Activated naive CD8-positive, alpha-beta T cell treated with anti-CD3 and anti-CD28 coated beads, Interleukin-2, amount 10 ng/mL, durations not matched to agents 7 days and 5 days (primary cell): ENCODE results near the gene TMEM219. TPM values are rescaled to one million over a fixed set of nuclear protein-coding genes. Genes with fewer than 3 reads are reported as not detected.

ENCODE experiments used
- ATAC-seq: fragments of 150-1000 bp; cut with Tn5 transposase; one replicate; pipeline ENCODE4 v1.10.0; 2021; ENCODE audit warnings: low read depth, moderate library complexity
- POLR2A ChIA-PET: fragments of 350-600 bp; sonication (Branson Sonifier 250); formaldehyde crosslinking; loops from one replicate; lab custom pipeline; 2021; ENCODE audit warnings: antibody characterized with exemption; lab: Charles Lee
- DNase-seq: peaks from one replicate; pipeline ENCODE4 v3.0.0; 2021
- H3K27ac Mint-ChIP-seq: one replicate; pipeline ENCODE4 v1.8.0; 2022; ENCODE audit warnings: mild to moderate bottlenecking, mixed read lengths
- H3K27me3 Mint-ChIP-seq: one replicate; pipeline ENCODE4 v1.8.0; 2022; ENCODE audit warnings: mild to moderate bottlenecking, moderate library complexity, mixed read lengths
- H3K36me3 Mint-ChIP-seq: one replicate; pipeline ENCODE4 v1.8.0; 2021; ENCODE audit warnings: mild to moderate bottlenecking, mixed read lengths
- H3K4me1 Mint-ChIP-seq: one replicate; pipeline ENCODE4 v1.8.0; 2021; ENCODE audit warnings: mixed read lengths
- H3K4me3 Mint-ChIP-seq: one replicate; pipeline ENCODE4 v1.8.0; 2022; ENCODE audit warnings: mild to moderate bottlenecking, moderate library complexity, mixed read lengths
- H3K9me3 Mint-ChIP-seq: one replicate; pipeline ENCODE4 v1.8.0; 2021; ENCODE audit warnings: mixed read lengths
- total RNA-seq, 2 experiments: library from RNA; stranded (reverse); gene quantifications; one replicate each; pipeline ENCODE4 v1.2.3, GENCODE V29; 2021

Gene TMEM219
- total RNA-seq, 2 experiments from 2014 or later = 67.8 to 74.5 TPM

GRCh38 chr16:29977063-29977825 lies 15.4 kb downstream of the TMEM219 start:
- Mint-ChIP-seq H3K9me3 (no peaks in the 10 kb centered on the region), H3K36me3 (peaks cover 19% of the 10 kb centered on the region), H3K4me3 (no peak overlapping the region), H3K4me1 (peaks cover 34% of the 10 kb centered on the region), H3K27me3 (no peaks in the 10 kb centered on the region), H3K27ac (no peak overlapping the region)
- ATAC-seq (no peak), DNase-seq (no peak)
- POLR2A ChIA-PET = interaction anchor here (1.1 to 6.8 kb wide), 3 partner anchors 15 to 51 kb away, joined by 3 to 72 read pairs (median 7); partner anchors contain the start of genes KCTD13 and TMEM219

GRCh38 chr16:29978081-29978480 lies 16.2 kb downstream of the TMEM219 start:
- ATAC-seq (no peak), DNase-seq (no peak)
- Mint-ChIP-seq H3K36me3 (peaks cover 16% of the 10 kb centered on the region), H3K27me3 (no peaks in the 10 kb centered on the region), H3K4me3 (no peak overlapping the region), H3K4me1 (peaks cover 30% of the 10 kb centered on the region), H3K27ac (no peak overlapping the region), H3K9me3 (no peaks in the 10 kb centered on the region)
- POLR2A ChIA-PET = no interaction called here

GRCh38 chr16:29978564-29979270 lies 16.8 kb downstream of the TMEM219 start:
- Mint-ChIP-seq H3K9me3 (no peaks in the 10 kb centered on the region), H3K36me3 (peaks cover 14% of the 10 kb centered on the region), H3K27me3 (no peaks in the 10 kb centered on the region), H3K27ac (no peak overlapping the region), H3K4me3 (no peak overlapping the region), H3K4me1 (peaks cover 26% of the 10 kb centered on the region)
- POLR2A ChIA-PET = interaction anchor here (2.1 kb wide), 1 partner anchor 11 kb away, joined by 5 read pairs; no protein-coding TSS in a partner anchor
- DNase-seq (no peak), ATAC-seq (no peak)

- no peak for ATAC-seq
- no peak for DNase-seq
- no peak overlapping the region for H3K4me3 Mint-ChIP-seq
- H3K27me3 Mint-ChIP-seq = no peaks in the 10 kb centered on the region
- H3K36me3 Mint-ChIP-seq = peaks cover 17% of the 10 kb centered on the region
- H3K4me1 Mint-ChIP-seq = no peaks in the 10 kb centered on the region
- POLR2A ChIA-PET = interaction anchor here (1.6 kb wide), 1 partner anchor 10 kb away, joined by 4 read pairs; no protein-coding TSS in a partner anchor
- no peak overlapping the region for H3K27ac Mint-ChIP-seq
- H3K9me3 Mint-ChIP-seq = no peaks in the 10 kb centered on the region
These were observed 20.9 kb downstream of the TMEM219 start for GRCh38 chr16:29982560-29983419.

- H3K4me1 Mint-ChIP-seq = no peaks in the 10 kb centered on the region
- H3K27ac Mint-ChIP-seq = no peak overlapping the region
- H3K27me3 Mint-ChIP-seq = no peaks in the 10 kb centered on the region
- DNase-seq = no peak
- H3K4me3 Mint-ChIP-seq = no peak overlapping the region
- H3K36me3 Mint-ChIP-seq = peaks cover 17% of the 10 kb centered on the region
- ATAC-seq = no peak
- no peaks in the 10 kb centered on the region for H3K9me3 Mint-ChIP-seq
- POLR2A ChIA-PET = interaction anchor here (1.6 kb wide), 1 partner anchor 10 kb away, joined by 4 read pairs; no protein-coding TSS in a partner anchor
These were observed 21.7 kb downstream of the TMEM219 start for GRCh38 chr16:29983420-29984136.

GRCh38 chr16:29984137-29984763 lies 22.4 kb downstream of the TMEM219 start:
- H3K9me3 Mint-ChIP-seq = no peaks in the 10 kb centered on the region
- H3K4me3 Mint-ChIP-seq = no peak overlapping the region
- POLR2A ChIA-PET = interaction anchor here (1.6 kb wide), 1 partner anchor 11 kb away, joined by 4 read pairs; no protein-coding TSS in a partner anchor
- DNase-seq (no peak), ATAC-seq (no peak)
- peaks cover 18% of the 10 kb centered on the region for H3K36me3 Mint-ChIP-seq
- no peaks in the 10 kb centered on the region for H3K27me3 Mint-ChIP-seq
- no peaks in the 10 kb centered on the region for H3K4me1 Mint-ChIP-seq
- H3K27ac Mint-ChIP-seq = no peak overlapping the region

GRCh38 chr16:29984764-29985147 lies 22.9 kb downstream of the TMEM219 start:
- Mint-ChIP-seq H3K27me3 (no peaks in the 10 kb centered on the region), H3K27ac (no peak overlapping the region), H3K36me3 (peaks cover 20% of the 10 kb centered on the region), H3K4me3 (no peak overlapping the region), H3K9me3 (no peaks in the 10 kb centered on the region), H3K4me1 (no peaks in the 10 kb centered on the region)
- DNase-seq (no peak), ATAC-seq (no peak)
- POLR2A ChIA-PET = interaction anchor here (1.0 kb wide), 1 partner anchor 177 kb away, joined by 3 read pairs; no protein-coding TSS in a partner anchor

- ATAC-seq (no peak), DNase-seq (no peak)
- no peaks in the 10 kb centered on the region for H3K4me1 Mint-ChIP-seq
- H3K27ac Mint-ChIP-seq = no peak overlapping the region
- POLR2A ChIA-PET = interaction anchor here (1.0 kb wide), 3 partner anchors 9 to 178 kb away, joined by 3 to 5 read pairs (median 3); partner anchors contain the start of gene TAOK2
- peaks cover 18% of the 10 kb centered on the region for H3K36me3 Mint-ChIP-seq
- H3K27me3 Mint-ChIP-seq = no peaks in the 10 kb centered on the region
- H3K9me3 Mint-ChIP-seq = no peaks in the 10 kb centered on the region
- H3K4me3 Mint-ChIP-seq = no peak overlapping the region
These were observed 23.5 kb downstream of the TMEM219 start for GRCh38 chr16:29985271-29985811.

- no peak overlapping the region for H3K27ac Mint-ChIP-seq
- H3K4me1 Mint-ChIP-seq = no peaks in the 10 kb centered on the region
- H3K36me3 Mint-ChIP-seq = peaks cover 15% of the 10 kb centered on the region
- no peaks in the 10 kb centered on the region for H3K9me3 Mint-ChIP-seq
- ATAC-seq = no peak
- H3K4me3 Mint-ChIP-seq = no peak overlapping the region
- H3K27me3 Mint-ChIP-seq = no peaks in the 10 kb centered on the region
- no peak for DNase-seq
- POLR2A ChIA-PET = interaction anchor here (1.0 kb wide), 1 partner anchor 13 kb away, joined by 3 read pairs; the partner anchor contains the start of gene TAOK2
These were observed 24.4 kb downstream of the TMEM219 start for GRCh38 chr16:29986231-29986630.

- no peaks in the 10 kb centered on the region for H3K4me1 Mint-ChIP-seq
- H3K4me3 Mint-ChIP-seq = no peak overlapping the region
- H3K27me3 Mint-ChIP-seq = no peaks in the 10 kb centered on the region
- no peaks in the 10 kb centered on the region for H3K9me3 Mint-ChIP-seq
- POLR2A ChIA-PET = no interaction called here
- no peak for DNase-seq
- no peak overlapping the region for H3K27ac Mint-ChIP-seq
- ATAC-seq = no peak
- H3K36me3 Mint-ChIP-seq = peaks cover 14% of the 10 kb centered on the region
These were observed 25.1 kb downstream of the TMEM219 start for GRCh38 chr16:29986931-29987330.

GRCh38 chr16:29987371-29988085 lies 25.6 kb downstream of the TMEM219 start:
- no peaks in the 10 kb centered on the region for H3K4me1 Mint-ChIP-seq
- peaks cover 12% of the 10 kb centered on the region for H3K36me3 Mint-ChIP-seq
- no peak overlapping the region for H3K27ac Mint-ChIP-seq
- POLR2A ChIA-PET = interaction anchor here (0.6 kb wide), 1 partner anchor 149 kb away, joined by 3 read pairs; no protein-coding TSS in a partner anchor
- no peaks in the 10 kb centered on the region for H3K9me3 Mint-ChIP-seq
- ATAC-seq = no peak
- no peak for DNase-seq
- no peaks in the 10 kb centered on the region for H3K27me3 Mint-ChIP-seq
- no peak overlapping the region for H3K4me3 Mint-ChIP-seq
